GM12891 (cell line): Measurements from ENCODE around the gene FBXO28.

Experiments used
- PAX5 ChIP-seq: IDR thresholded peaks from 2 replicates; pipeline ENCODE4 v1.6.1; 2011; ENCODE audit warnings: low read length, moderate library complexity, mild to moderate bottlenecking; ENCODE audit not compliant: insufficient read depth, severe bottlenecking
- POLR2A ChIP-seq: IDR thresholded peaks from 2 replicates; pipeline ENCODE4 v1.6.1; 2011; ENCODE audit warnings: low read depth, low read length, control low read depth
- POLR2AphosphoS5 ChIP-seq: IDR thresholded peaks from 2 replicates; pipeline ENCODE4 v1.6.1; 2011; ENCODE audit warnings: low read depth, low read length, control low read depth
- POU2F2 ChIP-seq: IDR thresholded peaks from 2 replicates; pipeline ENCODE4 v1.6.1; 2011; ENCODE audit warnings: low read depth, mild to moderate bottlenecking, control low read depth, low read length, moderate library complexity
- SPI1 ChIP-seq: IDR thresholded peaks from 2 replicates; pipeline ENCODE4 v1.6.1; 2011; ENCODE audit warnings: low read depth, low read length, control low read depth
- TAF1 ChIP-seq: IDR thresholded peaks from 2 replicates; pipeline ENCODE4 v1.6.1; 2011; ENCODE audit warnings: low read depth, low read length, control low read depth

- TF ChIP-seq POLR2AphosphoS5: no peak
- no peak for TF ChIP-seq POLR2A
- no peak for TF ChIP-seq SPI1
- TF ChIP-seq TAF1: no peak
- no peak for TF ChIP-seq PAX5
- TF ChIP-seq POU2F2: no peak
These were observed 23.8 kb upstream of the FBXO28 start for GRCh38 chr1:224090116-224090515.
